GM18519 (cell line): ENCODE results near the gene TAX1BP1.
"Not testable (repeated sequence)": the region's sequence is repeated elsewhere in the genome, so short reads cannot be mapped to it uniquely, and the experiment has no call there.

Experiments used
- ATAC-seq: cut with Tn5 transposase; IDR thresholded peaks from one replicate; pipeline ENCODE4 v1.9.1; 2021; ENCODE audit warnings: mild to moderate bottlenecking, moderate library complexity; ENCODE audit not compliant: unreplicated experiment, low FRiP score

TAX1BP1 gene

DNA sequence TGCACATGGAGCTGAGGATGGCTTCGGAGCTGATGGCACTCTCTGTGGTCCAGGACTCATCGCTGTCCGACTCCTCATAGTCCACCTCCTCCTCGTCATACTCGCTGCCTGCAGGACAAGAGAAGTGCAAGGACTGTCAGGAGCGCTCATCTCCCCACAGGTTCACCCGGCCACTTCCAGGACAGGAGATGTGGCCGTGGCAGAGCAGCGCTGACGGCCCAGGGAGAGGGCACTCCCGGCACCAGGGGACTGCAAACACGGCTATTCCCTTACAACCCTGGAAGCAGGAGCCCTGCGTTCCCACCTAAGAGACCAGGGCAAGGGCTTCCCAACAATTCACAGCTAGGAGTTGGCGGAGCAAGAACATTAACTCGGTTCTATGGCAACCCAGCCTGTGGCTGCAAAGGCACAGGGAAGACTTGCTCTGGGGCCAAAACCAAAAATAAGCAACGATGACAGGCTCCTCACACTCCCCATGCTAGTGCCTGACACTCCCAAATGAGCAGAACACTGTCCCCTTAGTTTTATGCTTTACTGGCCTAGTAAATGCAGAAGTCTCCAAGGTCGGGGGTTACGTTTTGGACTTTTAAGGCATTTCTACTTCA, 100.9 kb downstream of the TAX1BP1 start:
- ATAC-seq, result no peak

DNA sequence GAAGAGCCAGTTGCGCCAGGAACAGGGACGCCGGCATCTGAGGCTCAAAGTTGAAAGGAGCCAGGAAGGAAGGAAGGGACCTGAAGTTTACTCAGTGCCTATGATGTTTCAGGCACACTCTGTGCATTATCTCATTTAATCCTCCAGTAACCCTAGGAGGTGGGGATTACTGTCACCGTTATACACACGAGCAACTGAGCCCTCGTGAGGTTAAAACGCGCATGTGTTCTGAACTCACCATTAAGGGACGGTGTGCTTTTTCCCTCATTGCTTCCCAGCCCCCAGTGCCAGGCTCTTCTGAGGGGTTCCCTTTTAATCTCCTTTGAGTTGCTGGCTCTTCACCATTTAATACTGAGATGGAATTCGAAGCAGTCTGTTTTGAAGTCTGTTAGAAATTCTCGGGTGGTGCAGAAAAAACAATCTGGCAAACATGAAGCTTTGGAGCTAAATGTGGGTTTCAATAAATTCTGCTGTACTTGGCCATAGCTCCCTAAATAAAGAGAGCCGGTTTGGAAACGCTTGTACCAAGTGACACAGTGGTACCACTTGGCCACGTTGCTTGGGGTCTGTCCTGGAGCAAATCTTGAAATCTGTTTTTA, 102.2 kb downstream of the TAX1BP1 start:
- no peak for ATAC-seq

GRCh38 chr7:27842851-27843250, 102.9 kb downstream of the TAX1BP1 start:
- ATAC-seq, result no peak

DNA sequence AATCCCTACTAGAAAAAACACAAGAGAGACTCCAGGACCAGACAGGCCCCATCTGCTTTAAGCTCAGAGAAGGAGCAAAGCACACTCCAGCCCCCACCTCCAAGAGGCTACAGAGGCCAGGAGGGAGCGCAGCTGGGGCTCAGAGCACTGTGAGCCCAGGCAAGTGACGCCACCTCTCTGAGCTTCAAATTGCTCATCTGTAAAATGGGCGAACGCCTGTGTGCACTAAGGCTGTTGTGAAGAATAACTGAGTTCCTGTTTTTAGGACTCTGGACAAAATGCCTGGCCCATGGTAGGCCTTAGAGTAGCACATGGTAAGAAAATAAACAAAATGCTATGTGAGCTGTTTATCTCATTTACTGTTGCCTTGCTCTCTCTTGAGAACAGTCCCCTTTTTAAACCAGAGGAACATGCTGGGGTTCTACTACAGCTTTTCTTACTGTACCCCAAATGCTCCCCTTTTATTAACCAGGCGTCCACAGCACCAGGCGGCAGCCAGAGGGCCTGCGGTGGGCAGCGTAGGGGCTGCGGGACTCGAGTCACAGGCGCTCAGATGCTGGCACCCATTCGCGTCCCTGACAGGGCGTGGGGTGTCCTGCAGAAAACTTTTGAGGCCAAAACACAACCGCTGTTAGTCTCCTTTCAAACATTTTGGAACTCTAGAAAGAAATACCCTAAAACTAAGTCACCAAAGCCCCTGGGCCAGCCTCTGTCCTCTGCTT, 103.8 kb downstream of the TAX1BP1 start:
- ATAC-seq, result no peak

GRCh38 chr7:27846388-27846787, 106.4 kb downstream of the TAX1BP1 start:
- no peak for ATAC-seq

- ATAC-seq, result no peak
Measured at GRCh38 chr7:27850531-27850930, 110.6 kb downstream of the TAX1BP1 start.

DNA sequence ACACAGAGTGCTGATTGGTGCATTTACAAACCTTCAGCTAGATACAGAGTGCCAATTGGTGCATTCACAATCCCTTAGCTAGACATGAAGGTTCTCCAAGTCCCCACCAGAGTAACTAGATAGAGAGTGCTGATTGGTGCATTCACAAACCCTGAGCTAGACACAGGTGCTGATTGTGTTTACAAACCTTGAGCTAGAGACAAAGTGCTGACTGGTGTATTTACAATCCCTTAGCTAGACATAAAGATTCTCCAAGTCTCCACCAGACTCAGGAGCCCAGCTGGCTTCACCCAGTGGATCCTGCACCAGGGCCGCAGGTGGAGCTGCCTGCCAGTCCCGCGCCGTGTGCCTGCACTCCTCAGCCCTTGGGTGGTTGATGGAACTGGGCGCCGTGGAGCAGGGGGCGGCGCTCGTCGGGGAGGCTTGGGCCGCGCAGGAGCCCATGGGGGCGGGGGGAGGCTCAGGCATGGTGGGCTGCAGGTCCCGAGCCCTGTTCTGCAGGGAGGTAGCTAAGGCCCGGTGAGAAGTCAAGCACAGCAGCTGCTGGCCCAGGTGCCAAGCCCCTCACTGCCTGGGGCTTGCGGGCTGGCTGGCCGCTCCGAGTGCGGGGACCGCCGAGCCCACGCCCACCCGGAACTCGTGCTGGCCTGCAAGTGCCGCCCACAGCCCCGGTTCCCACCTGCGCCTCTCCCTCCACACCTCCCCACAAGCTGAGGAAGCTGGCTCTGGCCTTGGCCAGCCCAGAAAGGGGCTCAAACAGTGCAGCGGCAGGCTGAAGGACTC, 116.9 kb downstream of the TAX1BP1 start:
- not testable (repeated sequence) for ATAC-seq

DNA sequence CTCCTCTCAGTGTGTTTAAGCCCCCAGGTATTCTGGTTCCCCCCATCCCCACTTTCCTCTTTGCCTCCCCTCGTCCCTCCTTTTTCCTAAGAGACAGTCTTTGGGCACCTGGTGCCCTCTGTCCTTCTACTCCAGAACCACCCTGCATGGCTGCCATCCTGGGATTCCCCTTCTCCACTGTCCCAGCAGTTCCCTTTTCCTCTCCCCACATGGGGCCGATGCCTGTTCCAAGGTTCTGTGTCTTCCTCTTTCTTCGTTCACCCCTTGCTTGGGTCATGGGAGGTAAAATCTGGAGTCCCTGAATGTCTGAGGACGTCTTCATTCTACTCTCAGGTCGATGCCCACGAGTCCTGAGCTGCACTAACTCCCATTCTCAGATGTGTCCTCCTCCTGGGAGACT, 120.8 kb downstream of the TAX1BP1 start:
- ATAC-seq, result no peak

GRCh38 chr7:27861747-27862146, 121.8 kb downstream of the TAX1BP1 start:
- ATAC-seq, result no peak

DNA sequence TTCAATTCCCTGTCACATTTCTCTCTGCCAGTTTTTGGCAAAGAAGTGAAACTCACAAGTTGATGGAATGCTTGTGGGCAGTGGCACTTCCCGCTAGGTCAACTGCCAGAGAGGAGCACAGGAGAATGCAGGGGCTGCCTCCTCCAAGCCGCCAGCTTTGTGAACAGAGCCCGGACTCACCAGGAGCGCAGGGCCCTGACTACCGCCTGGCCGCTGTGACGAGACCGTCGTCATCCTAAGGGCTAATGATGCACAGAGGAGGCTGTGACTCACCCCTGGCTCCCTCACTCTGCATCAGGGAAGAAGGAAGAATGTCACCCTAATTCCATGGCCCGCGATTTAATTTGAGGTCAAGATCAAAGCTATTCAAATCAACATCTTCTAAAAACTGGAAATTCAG, 123.9 kb downstream of the TAX1BP1 start:
- ATAC-seq, result no peak

GRCh38 chr7:27866256-27866655, 126.3 kb downstream of the TAX1BP1 start:
- ATAC-seq, result no peak

DNA sequence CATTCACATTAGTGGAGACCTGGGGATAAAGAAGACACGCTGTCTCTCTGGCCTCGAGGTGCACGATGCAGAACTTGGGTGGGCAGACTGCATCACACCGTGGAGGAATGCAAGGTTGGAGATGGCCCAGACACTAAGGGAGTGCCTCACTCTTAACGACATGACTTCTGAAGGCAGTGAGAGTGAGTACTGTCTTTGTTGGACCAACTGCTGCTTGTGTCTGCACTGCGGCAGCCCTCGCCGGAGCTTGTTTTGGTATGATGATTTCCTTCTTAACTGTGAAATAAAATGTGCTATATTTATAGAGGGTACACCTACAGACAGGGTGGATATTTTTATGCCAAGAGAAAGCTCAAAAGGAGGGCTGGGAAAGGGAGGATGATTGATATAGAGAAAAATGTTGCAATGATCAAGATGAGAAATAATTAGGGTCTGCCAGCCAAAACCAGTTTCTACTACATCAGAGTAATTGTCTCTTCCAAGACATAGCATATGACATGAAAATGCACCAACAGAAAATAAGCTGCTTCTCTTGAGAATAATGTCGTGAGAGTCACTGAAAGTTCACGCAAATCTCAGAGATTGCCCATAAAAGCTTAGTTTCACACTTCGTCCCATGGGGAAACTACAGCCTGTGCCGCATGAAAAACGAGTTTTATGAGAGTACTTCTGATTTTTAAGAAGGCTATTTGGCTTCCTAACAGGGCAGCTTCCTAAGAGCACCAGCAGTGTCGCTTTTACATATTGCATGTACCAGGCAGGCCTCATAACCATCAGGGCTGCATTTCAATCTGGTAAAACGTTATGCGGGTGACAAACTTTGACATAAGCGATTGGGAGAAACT, 127.1 kb downstream of the TAX1BP1 start:
- ATAC-seq, result no peak

DNA sequence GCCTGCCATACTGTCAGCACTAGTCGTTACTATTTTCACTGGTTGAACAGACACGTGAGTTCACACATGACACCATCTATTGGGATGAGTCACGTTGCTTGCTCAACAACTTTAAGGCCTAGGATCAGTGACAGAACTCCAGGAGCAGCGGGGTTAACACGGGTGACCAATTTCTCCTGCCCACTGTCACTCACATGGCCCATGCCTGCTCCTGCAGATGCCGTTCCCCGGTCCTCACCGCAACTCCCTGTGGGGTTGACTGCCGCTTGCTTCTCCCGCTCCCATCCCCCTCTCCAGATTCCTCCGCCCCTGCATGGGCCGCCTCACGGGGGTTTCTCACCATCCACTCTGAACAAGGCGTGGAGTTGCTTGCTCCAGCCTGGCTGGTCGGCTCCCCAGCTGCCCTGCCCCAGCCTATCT, 128.2 kb downstream of the TAX1BP1 start:
- ATAC-seq, result no peak

DNA sequence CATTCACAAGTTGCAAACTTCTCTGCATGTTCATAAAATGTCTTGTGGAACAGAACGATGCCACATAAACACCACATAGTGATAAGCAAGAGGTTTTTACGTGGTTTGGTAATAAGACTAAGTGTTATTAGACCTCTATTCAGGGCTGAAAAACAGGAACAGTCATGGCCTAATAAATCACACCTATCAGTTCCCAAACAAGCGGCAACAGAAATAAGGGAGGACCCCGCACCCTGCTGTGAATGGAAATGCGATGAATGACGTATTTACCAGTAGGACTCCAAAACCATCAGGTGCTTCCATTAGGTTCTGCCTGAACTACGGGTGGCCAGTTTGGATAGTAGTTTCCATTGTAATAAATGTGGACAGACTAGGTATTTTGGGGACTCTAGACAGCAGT, 129.1 kb downstream of the TAX1BP1 start:
- ATAC-seq, result no peak

DNA sequence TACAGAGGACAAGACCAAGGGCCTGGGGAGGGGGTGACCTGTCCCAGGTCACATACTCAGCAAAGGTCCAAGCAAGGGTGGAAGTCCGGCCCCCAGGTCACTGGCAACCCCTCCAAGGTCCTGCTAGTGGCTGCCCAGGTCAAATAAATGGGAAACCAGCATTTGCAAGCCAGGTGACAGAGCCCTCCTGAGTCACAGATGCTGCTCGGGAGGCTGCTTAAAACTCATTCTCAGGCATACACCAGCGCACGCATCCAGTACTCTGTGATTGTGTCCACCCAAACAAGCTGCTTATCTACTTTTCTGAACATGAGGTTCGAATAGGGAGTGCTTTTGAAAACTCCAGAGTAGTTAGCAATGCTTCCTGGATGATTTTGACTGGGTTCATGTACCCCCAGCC, 130.6 kb downstream of the TAX1BP1 start:
- ATAC-seq, result no peak

DNA sequence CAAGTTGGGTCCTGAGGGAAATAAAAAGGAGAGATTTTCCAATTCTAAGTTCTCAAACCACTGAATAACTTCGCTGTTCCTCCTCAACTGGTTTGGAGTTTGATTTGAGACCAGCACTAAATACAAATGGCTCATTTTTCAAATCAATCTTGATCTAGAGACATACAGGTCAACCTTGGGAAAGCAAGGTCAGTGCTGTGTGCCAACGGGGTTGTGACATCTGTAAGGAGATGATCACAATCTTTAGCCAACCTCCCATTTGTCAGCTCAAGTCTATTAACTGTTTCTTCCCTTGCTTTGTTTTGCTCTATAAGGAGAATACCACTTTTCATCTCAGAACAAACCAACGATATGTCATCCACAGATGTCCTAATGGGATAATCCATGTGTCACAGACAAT, 131.1 kb downstream of the TAX1BP1 start:
- no peak for ATAC-seq

- no peak for ATAC-seq
Measured at GRCh38 chr7:27871866-27872265, 131.9 kb downstream of the TAX1BP1 start.

GRCh38 chr7:27872356-27873275, 132.7 kb downstream of the TAX1BP1 start:
- no peak for ATAC-seq
